Thyroid gland (tissue), 4 donors: ENCODE results near the gene KIF2A.

Source experiments
- CTCF ChIP-seq, 6 experiments: fragments of 200-600 bp in 3 of 6; fragments of 450-650 bp in 3 of 6; sonication (generic) in 3 of 6; IDR thresholded peaks; one replicate each; pipeline ENCODE4 v1.5.1; 2016 to 2019; ENCODE audit warnings: antibody characterized with exemption in 6 of 6, mild to moderate bottlenecking in 2 of 6, inconsistent platforms in 1 of 6, moderate library complexity in 1 of 6
- POLR2A ChIP-seq, 2 donors: fragments of 450-650 bp; IDR thresholded peaks; one replicate each; pipeline ENCODE4 v1.6.1; 2017; ENCODE audit warnings: antibody characterized with exemption in 2 of 2, mild to moderate bottlenecking in 2 of 2, moderate library complexity in 1 of 2

GRCh38 chr5:62305358-62305714 lies 670 bp upstream of the KIF2A start:
- TF ChIP-seq CTCF (IDR thresholded peaks at IDR 0.05), result no peak
- no peak for TF ChIP-seq POLR2A (IDR thresholded peaks at IDR 0.05)
